Endothelial cell of umbilical vein (primary cell): ENCODE measurements around the gene FHIT. TPM values are rescaled to one million over a fixed set of nuclear protein-coding genes. Genes with fewer than 3 reads are reported as not detected.

Source experiments
- BruUV-seq: library from RNA; stranded (reverse); fragments of 400-500 nt; replicated peaks from 2 replicates; lab custom pipeline; 2021; lab: Mats Ljungman, UMichigan
- CTCF ChIA-PET: fragments of 300-600, 350-600 bp; sonication (Branson Sonifier 250); formaldehyde crosslinking; loops from one replicate; lab custom pipeline; 2021; ENCODE audit warnings: antibody characterized with exemption, inconsistent platforms; lab: Charles Lee
- POLR2A ChIA-PET: fragments of 300-600, 350-600 bp; sonication (Branson Sonifier 250); formaldehyde crosslinking; loops from one replicate; lab custom pipeline; 2021; ENCODE audit warnings: antibody characterized with exemption, inconsistent platforms; lab: Charles Lee
- DNase-seq: peaks from one replicate; pipeline ENCODE4 v3.0.0-alpha.2; 2011; ENCODE audit warnings: low read depth, low spot score
- FAIRE-seq: peaks from 2 replicates; lab custom pipeline; 2011; peaks lifted over from hg19 to GRCh38; lab: Jason Lieb, UNC
- H2AFZ ChIP-seq: 2 replicates; pipeline ENCODE4 v1.6.0; 2012; ENCODE audit warnings: low read depth, low read length, control low read depth, inconsistent platforms
- H3K27ac ChIP-seq: 2 replicates; pipeline ENCODE4 v1.5.1; 2011; ENCODE audit warnings: low read depth, mild to moderate bottlenecking, control low read depth, low read length, moderate library complexity; ENCODE audit not compliant: insufficient read depth
- H3K27me3 ChIP-seq, 2 experiments: 2 replicates each; pipeline versions ENCODE4 v1.6.0 to v1.6.1; 2011; ENCODE audit warnings: low read length in 2 of 2, mixed read lengths in 1 of 2; ENCODE audit not compliant: control insufficient read depth in 2 of 2, insufficient read depth in 2 of 2
- H3K36me3 ChIP-seq, 2 experiments: 2 replicates in 1 of 2; 3 replicates in 1 of 2; pipeline ENCODE4 v1.5.1; 2011; ENCODE audit warnings: low read length in 2 of 2, mild to moderate bottlenecking in 1 of 2, moderate library complexity in 1 of 2; ENCODE audit not compliant: control insufficient read depth in 2 of 2, insufficient read depth in 2 of 2; ENCODE audit errors: extremely low read depth in 1 of 2
- H3K4me1 ChIP-seq: 3 replicates; pipeline ENCODE4 v1.5.1; 2011; ENCODE audit warnings: mild to moderate bottlenecking, low read length; ENCODE audit not compliant: control insufficient read depth, insufficient read depth; ENCODE audit errors: extremely low read depth
- H3K4me2 ChIP-seq: 2 replicates; pipeline ENCODE4 v1.6.1; 2011; ENCODE audit warnings: low read length, control low read depth, mixed read lengths; ENCODE audit not compliant: insufficient read depth
- H3K4me3 ChIP-seq, 3 experiments: fragments of 200-600 bp in 1 of 3; sonication (generic), shearing (Covaris generic) in 1 of 3; replicated peaks in 1 of 3; 2 replicates each; pipeline ENCODE4 v1.5.1; 2011 to 2016; ENCODE audit warnings: control low read depth in 3 of 3, low read length in 3 of 3, mild to moderate bottlenecking in 2 of 3, inconsistent platforms in 1 of 3, low read depth in 1 of 3, moderate library complexity in 1 of 3; ENCODE audit not compliant: insufficient read depth in 1 of 3
- H3K79me2 ChIP-seq: 2 replicates; pipeline ENCODE4 v1.6.0; 2012; ENCODE audit warnings: low read length, inconsistent platforms; ENCODE audit not compliant: control insufficient read depth, insufficient read depth
- H3K9ac ChIP-seq: replicated peaks from 2 replicates; pipeline ENCODE3; 2011; ENCODE audit warnings: low read length, control low read depth; ENCODE audit not compliant: insufficient read depth; ENCODE audit errors: extremely low read depth
- H3K9me1 ChIP-seq: replicated peaks from 3 replicates; pipeline ENCODE4 v1.6.0; 2011; ENCODE audit warnings: mild to moderate bottlenecking, low read length; ENCODE audit not compliant: control insufficient read depth, insufficient read depth; ENCODE audit errors: extremely low read depth
- H3K9me3 ChIP-seq: replicated peaks from 2 replicates; pipeline ENCODE4 v1.5.1; 2012; ENCODE audit warnings: low read length, inconsistent platforms; ENCODE audit not compliant: control insufficient read depth, insufficient read depth
- H4K20me1 ChIP-seq: replicated peaks from 2 replicates; pipeline ENCODE3; 2011; ENCODE audit warnings: mild to moderate bottlenecking, low read length; ENCODE audit not compliant: control insufficient read depth, insufficient read depth; ENCODE audit errors: extremely low read depth
- CTCF ChIP-seq, 2 donors: IDR thresholded peaks; 1 replicate in 1 of 2; 2 replicates in 1 of 2; pipeline ENCODE4 v1.5.1; 2011; ENCODE audit warnings: low read length in 2 of 2, mild to moderate bottlenecking in 2 of 2, moderate library complexity in 2 of 2, control low read depth in 1 of 2, inconsistent platforms in 1 of 2, low read depth in 1 of 2; ENCODE audit not compliant: insufficient read depth in 1 of 2; ENCODE audit errors: extremely low read depth in 1 of 2
- EZH2 ChIP-seq: IDR thresholded peaks from 2 replicates; pipeline ENCODE4 v1.6.1; 2012; ENCODE audit warnings: borderline replicate concordance, low read depth, mild to moderate bottlenecking, moderate library complexity, low read length, inconsistent platforms; ENCODE audit not compliant: severe bottlenecking
- FOS ChIP-seq: IDR thresholded peaks from 2 replicates; pipeline ENCODE4 v1.6.1; 2011; ENCODE audit warnings: mild to moderate bottlenecking, low read length, moderate library complexity, borderline replicate concordance; ENCODE audit not compliant: insufficient read depth
- GATA2 ChIP-seq: IDR thresholded peaks from 2 replicates; pipeline ENCODE4 v1.7.0; 2011; ENCODE audit warnings: low read depth, mild to moderate bottlenecking, moderate library complexity, mixed read lengths, low read length; ENCODE audit not compliant: insufficient read length, insufficient read depth
- JUN ChIP-seq: IDR thresholded peaks from 2 replicates; pipeline ENCODE4 v1.6.1; 2011; ENCODE audit warnings: borderline replicate concordance, low read depth; ENCODE audit not compliant: insufficient read length, insufficient read depth
- MAX ChIP-seq: IDR thresholded peaks from 2 replicates; pipeline ENCODE4 v1.6.1; 2011; ENCODE audit not compliant: insufficient read depth, insufficient read length
- MYC ChIP-seq: IDR thresholded peaks from one replicate; pipeline ENCODE4 v1.6.1; 2011; ENCODE audit warnings: mild to moderate bottlenecking, low read depth, low read length
- POLR2A ChIP-seq: IDR thresholded peaks from 2 replicates; pipeline ENCODE4 v1.6.1; 2012; ENCODE audit warnings: low read depth, mild to moderate bottlenecking, control low read depth, low read length
- POLR2AphosphoS5 ChIP-seq: IDR thresholded peaks from 2 replicates; pipeline ENCODE4 v1.6.1; 2012; ENCODE audit warnings: low read depth, mild to moderate bottlenecking, control low read depth, low read length, moderate library complexity; ENCODE audit not compliant: insufficient read depth
- dilution Hi-C: fragments of 300-500 bp; cut with MboI; formaldehyde crosslinking; loops from one replicate; pipeline ENCODE4 v1.15.0; 2019; ENCODE audit warnings: low sequenced_read_pairs; ENCODE audit not compliant: extremely low pct_ligation_motif_present
- intact Hi-C: fragments of 100-400 bp; cut with micrococcal nuclease; formaldehyde crosslinking; loops from one replicate; pipeline ENCODE4 v1.10.0; 2022
- polyA plus RNA-seq, 4 experiments: library from polyadenylated mRNA; depleted of rRNA in 3 of 4; stranded (reverse) in 3 of 4; unstranded in 1 of 4; fragments of >200 nt; gene quantifications; 2 replicates each; pipeline versions ENCODE4 v1.2.1 to v1.2.3, GENCODE V29; 2011 to 2012; ENCODE audit warnings: missing spikeins in 1 of 4
- total RNA-seq: library from RNA; stranded (reverse); gene quantifications from 2 replicates; pipeline ENCODE4 v1.2.3, GENCODE V29; 2021

Gene FHIT
- total and polyA plus RNA-seq, 2 donors (not counting 3 experiments of a cell fraction or from before 2014, with no cell fraction given), result 0.47 to 2.2 TPM

GRCh38 chr3:59850417-59850816 is 1400.8 kb downstream of the FHIT start:
- FAIRE-seq, result no peak
- no peak for DNase-seq

More at GRCh38 chr3:59850417-59850816, 1400.8 kb downstream of the FHIT start:
- dilution Hi-C loops, result no loop called here
- no peaks in the 10 kb centered on the region for H3K79me2 ChIP-seq
- no peaks in the 10 kb centered on the region for H3K9me1 ChIP-seq
- no peak overlapping the region for H3K27ac ChIP-seq
- H3K4me2 ChIP-seq, result no peak overlapping the region
- intact Hi-C loops, result no loop called here
- no peaks in the 10 kb centered on the region for H3K36me3 ChIP-seq
- no peaks in the 10 kb centered on the region for H4K20me1 ChIP-seq
- H3K4me1 ChIP-seq, result no peaks in the 10 kb centered on the region
- no peak overlapping the region for H2AFZ ChIP-seq
- POLR2A ChIA-PET, result no interaction called here
- H3K27me3 ChIP-seq, result no peaks in the 10 kb centered on the region
- H3K4me3 ChIP-seq, result no peak overlapping the region
- no TSS peak for BruUV-seq
- H3K9ac ChIP-seq, result no peak overlapping the region
- TF ChIP-seq FOS, result no peak
- no peak for TF ChIP-seq POLR2AphosphoS5
- no peak for TF ChIP-seq CTCF (IDR thresholded peaks at IDR 0.05; ENCODE audit: extremely low read depth in 1 of 2, insufficient read depth in 1 of 2, low read depth in 1 of 2, low read length in 2 of 2)
- no peak for TF ChIP-seq POLR2A
- no peak for TF ChIP-seq EZH2
- no peak for TF ChIP-seq GATA2
- TF ChIP-seq JUN, result no peak
- no peak for TF ChIP-seq MAX
- TF ChIP-seq MYC, result no peak
- CTCF ChIA-PET, result no interaction called here
- no peaks in the 10 kb centered on the region for H3K9me3 ChIP-seq
